Ascending aorta (tissue), 2 donors: Measurements from ENCODE around the gene ANXA10. TPM values are rescaled to one million over a fixed set of nuclear protein-coding genes. Genes with fewer than 3 reads are reported as not detected.

Experiments
- DNase-seq, 2 donors: peaks; one replicate each; pipeline ENCODE4 v3.0.0-alpha.2; 2019; ENCODE audit warnings: low spot score in 2 of 2
- H3K27ac ChIP-seq, 2 donors: fragments of 200-600 bp; sonication (generic); one replicate each; pipeline ENCODE4 v1.5.1; 2016 to 2017; ENCODE audit warnings: mild to moderate bottlenecking in 1 of 2
- H3K27me3 ChIP-seq: fragments of 200-600 bp; sonication (generic); one replicate; pipeline ENCODE4 v1.5.1; 2017
- H3K36me3 ChIP-seq, 2 donors: fragments of 200-600 bp; sonication (generic); one replicate each; pipeline ENCODE4 v1.5.1; 2016
- H3K4me1 ChIP-seq, 2 donors: fragments of 200-600 bp; sonication (generic); one replicate each; pipeline ENCODE4 v1.5.1; 2016 to 2017; ENCODE audit warnings: mild to moderate bottlenecking in 1 of 2
- H3K4me3 ChIP-seq, 2 donors: fragments of 200-600 bp; sonication (generic); one replicate each; pipeline ENCODE4 v1.5.1; 2016 to 2017; ENCODE audit warnings: mild to moderate bottlenecking in 1 of 2
- H3K9me3 ChIP-seq, 2 donors: fragments of 200-600 bp; sonication (generic); one replicate each; pipeline ENCODE4 v1.5.1; 2016
- intact Hi-C: fragments of 100-400 bp; cut with DNase I; formaldehyde crosslinking; loops from one replicate; pipeline ENCODE4 v1.15.1; 2023
- total RNA-seq: library from RNA; depleted of rRNA; stranded (reverse); fragments of >200 nt; gene quantifications from one replicate; pipeline ENCODE4 v1.1.0, GENCODE V29; 2016
- TF ChIP-seq, protein P1 (sequence below), 3 experiments: fragments of 200-600 bp in 2 of 3; fragments of 450-650 bp in 1 of 3; sonication (generic) in 2 of 3; IDR thresholded peaks; one replicate each; pipeline ENCODE4 v1.5.1; 2016 to 2019; ENCODE audit warnings: antibody characterized with exemption in 3 of 3, mild to moderate bottlenecking in 1 of 3, moderate library complexity in 1 of 3

The ANXA10 gene
- total RNA-seq, 1 donor from 2014 or later: not detected

GRCh38 chr4:168138143-168138542, 45.8 kb downstream of the ANXA10 start:
- TF ChIP-seq, protein P1, sequence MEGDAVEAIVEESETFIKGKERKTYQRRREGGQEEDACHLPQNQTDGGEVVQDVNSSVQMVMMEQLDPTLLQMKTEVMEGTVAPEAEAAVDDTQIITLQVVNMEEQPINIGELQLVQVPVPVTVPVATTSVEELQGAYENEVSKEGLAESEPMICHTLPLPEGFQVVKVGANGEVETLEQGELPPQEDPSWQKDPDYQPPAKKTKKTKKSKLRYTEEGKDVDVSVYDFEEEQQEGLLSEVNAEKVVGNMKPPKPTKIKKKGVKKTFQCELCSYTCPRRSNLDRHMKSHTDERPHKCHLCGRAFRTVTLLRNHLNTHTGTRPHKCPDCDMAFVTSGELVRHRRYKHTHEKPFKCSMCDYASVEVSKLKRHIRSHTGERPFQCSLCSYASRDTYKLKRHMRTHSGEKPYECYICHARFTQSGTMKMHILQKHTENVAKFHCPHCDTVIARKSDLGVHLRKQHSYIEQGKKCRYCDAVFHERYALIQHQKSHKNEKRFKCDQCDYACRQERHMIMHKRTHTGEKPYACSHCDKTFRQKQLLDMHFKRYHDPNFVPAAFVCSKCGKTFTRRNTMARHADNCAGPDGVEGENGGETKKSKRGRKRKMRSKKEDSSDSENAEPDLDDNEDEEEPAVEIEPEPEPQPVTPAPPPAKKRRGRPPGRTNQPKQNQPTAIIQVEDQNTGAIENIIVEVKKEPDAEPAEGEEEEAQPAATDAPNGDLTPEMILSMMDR (IDR thresholded peaks at IDR 0.05): no peak
- intact Hi-C loops: no loop called here
- H3K36me3 ChIP-seq: no peaks in the 10 kb centered on the region
- no peak for DNase-seq
- no peaks in the 10 kb centered on the region for H3K9me3 ChIP-seq
- H3K27ac ChIP-seq: no peak overlapping the region
- no peaks in the 10 kb centered on the region for H3K27me3 ChIP-seq
- H3K4me3 ChIP-seq: no peak overlapping the region
- no peaks in the 10 kb centered on the region for H3K4me1 ChIP-seq

DNA sequence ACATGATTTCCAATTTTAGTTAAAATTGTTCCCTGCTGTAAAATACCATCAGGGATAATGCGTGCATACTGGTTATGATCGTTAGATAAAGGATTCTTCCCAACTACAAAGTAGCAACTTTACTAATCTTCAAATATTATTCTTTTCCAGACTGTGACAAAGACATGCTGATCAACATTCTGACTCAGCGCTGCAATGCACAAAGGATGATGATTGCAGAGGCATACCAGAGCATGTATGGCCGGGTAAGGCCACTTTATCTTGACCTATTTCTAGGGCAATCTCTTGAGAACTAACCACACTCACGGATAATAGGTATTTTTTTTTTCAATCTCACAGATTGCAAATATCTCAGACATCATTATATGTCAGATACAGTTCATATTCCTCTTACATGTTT, 47.0 kb downstream of the ANXA10 start:
- no peak for DNase-seq
- H3K27ac ChIP-seq: no peak overlapping the region
- no peaks in the 10 kb centered on the region for H3K4me1 ChIP-seq
- H3K27me3 ChIP-seq: no peaks in the 10 kb centered on the region
- H3K9me3 ChIP-seq: no peaks in the 10 kb centered on the region
- intact Hi-C loops: no loop called here
- no peak overlapping the region for H3K4me3 ChIP-seq
- TF ChIP-seq, protein P1 (IDR thresholded peaks at IDR 0.05): no peak
- H3K36me3 ChIP-seq: no peaks in the 10 kb centered on the region

DNA sequence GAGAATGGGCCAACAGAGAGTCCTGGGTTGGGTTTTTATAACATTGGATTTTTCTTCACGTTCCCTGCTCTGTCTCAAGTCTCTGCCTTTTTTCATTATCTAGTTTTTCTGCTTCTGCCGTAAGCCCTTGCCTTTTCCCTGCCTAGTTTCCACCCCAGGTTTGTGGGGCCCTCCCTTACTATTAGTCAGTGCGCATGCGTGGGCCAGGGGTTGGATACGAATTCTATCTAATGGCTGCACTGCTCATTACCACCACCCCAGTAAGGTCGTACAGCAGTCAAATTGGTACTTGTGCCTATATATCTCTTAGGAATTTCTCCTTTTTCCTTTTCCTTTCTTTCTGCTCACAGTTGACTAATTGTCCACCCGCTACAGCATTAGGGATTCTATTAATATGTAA, 49.4 kb downstream of the ANXA10 start:
- intact Hi-C loops: no loop called here
- Histone ChIP-seq H3K27ac (no peak overlapping the region), H3K9me3 (no peaks in the 10 kb centered on the region), H3K4me3 (no peak overlapping the region), H3K36me3 (no peaks in the 10 kb centered on the region), H3K27me3 (no peaks in the 10 kb centered on the region), H3K4me1 (no peaks in the 10 kb centered on the region)
- TF ChIP-seq, protein P1 (IDR thresholded peaks at IDR 0.05): no peak
- no peak for DNase-seq

DNA sequence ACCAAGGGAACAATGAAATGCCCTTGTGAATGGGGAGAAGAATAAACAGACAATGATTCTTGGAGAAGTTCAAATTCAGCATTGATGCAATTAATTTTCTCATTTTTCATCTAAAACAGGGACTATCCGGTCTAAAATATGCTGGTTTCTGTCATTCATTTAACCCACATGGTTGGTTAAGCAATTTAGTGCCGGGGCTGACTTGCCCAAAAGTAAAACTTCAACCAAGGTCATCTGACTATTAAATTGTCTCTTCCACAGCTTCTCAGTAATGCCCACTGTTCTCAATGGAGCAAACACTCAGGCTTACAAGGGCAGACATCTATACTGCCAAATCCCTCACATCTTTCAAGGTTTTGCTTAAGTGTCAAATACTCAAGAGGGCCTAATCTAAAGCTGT, 51.3 kb downstream of the ANXA10 start:
- H3K36me3 ChIP-seq: no peaks in the 10 kb centered on the region
- intact Hi-C loops: no loop called here

DNA sequence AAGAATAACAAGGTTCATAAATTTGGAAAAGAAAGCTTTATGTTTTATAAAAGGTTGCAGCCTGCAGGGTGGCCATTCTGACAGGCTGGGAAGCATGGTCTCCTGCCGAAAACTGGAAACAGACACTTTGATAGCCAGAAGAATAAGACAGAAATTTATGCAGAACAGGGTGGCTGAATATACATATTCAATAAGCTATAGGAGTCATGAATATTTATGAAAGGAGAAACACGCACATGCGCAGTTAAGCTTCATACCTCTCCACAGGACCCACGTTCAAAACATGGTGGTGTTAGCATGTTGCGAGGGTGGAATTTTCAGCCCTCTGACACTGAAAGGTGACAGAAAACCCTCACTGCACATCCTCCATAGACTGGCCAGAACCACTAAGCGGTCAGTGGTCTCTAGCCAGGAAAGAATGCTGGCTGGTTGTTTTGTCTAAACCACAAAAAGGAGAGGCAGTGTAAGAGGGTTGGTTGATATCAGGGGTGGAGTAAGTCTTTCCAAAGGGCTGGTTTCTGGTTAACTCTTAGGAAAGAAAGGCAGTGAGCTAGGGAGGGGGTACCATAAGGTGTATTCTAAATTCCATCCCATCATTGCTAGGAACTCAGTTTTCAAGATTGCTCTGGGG, 58.2 kb downstream of the ANXA10 start:
- no peaks in the 10 kb centered on the region for H3K9me3 ChIP-seq
- no peaks in the 10 kb centered on the region for H3K27me3 ChIP-seq
- TF ChIP-seq, protein P1 (IDR thresholded peaks at IDR 0.05): no peak
- intact Hi-C loops: loop anchor here (5.0 kb wide), 1 partner anchor 1983 kb away; no protein-coding TSS in a partner anchor
- H3K4me3 ChIP-seq: no peak overlapping the region
- no peak for DNase-seq
- no peaks in the 10 kb centered on the region for H3K4me1 ChIP-seq
- H3K27ac ChIP-seq: no peak overlapping the region
- no peaks in the 10 kb centered on the region for H3K36me3 ChIP-seq

More for the DNA sequence above, 51.3 kb downstream of the ANXA10 start:
- DNase-seq: no peak
- H3K4me1 ChIP-seq: no peaks in the 10 kb centered on the region
- H3K27ac ChIP-seq: no peak overlapping the region
- TF ChIP-seq, protein P1 (IDR thresholded peaks at IDR 0.05): no peak
- no peaks in the 10 kb centered on the region for H3K27me3 ChIP-seq
- no peaks in the 10 kb centered on the region for H3K9me3 ChIP-seq
- H3K4me3 ChIP-seq: no peak overlapping the region
